ENCODE results near the gene FBN1.

DNA sequence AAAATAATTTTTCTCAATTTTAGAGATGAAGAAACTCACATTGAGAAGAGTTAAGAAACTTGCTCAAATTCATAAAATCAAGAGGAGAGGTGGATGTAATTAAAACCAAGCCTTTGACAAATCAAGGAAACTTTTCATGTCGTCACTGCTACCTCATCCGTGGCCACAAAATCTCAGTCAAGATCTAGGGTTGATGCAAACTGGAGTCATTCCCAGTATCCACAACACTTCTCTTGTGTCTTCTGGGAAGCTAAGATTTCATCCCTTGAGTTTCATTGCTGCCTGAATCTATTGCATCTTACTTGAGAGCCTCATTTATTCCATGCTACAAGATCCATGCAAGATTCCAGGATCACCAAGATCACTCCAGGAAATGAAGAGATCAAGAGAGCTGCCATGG is 5.4 kb upstream of the FBN1 start:
- TF ChIP-seq, protein P1, sequence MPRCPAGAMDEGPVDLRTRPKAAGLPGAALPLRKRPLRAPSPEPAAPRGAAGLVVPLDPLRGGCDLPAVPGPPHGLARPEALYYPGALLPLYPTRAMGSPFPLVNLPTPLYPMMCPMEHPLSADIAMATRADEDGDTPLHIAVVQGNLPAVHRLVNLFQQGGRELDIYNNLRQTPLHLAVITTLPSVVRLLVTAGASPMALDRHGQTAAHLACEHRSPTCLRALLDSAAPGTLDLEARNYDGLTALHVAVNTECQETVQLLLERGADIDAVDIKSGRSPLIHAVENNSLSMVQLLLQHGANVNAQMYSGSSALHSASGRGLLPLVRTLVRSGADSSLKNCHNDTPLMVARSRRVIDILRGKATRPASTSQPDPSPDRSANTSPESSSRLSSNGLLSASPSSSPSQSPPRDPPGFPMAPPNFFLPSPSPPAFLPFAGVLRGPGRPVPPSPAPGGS (CRISPR knock-in tag; IDR thresholded peaks at IDR 0.05), result no peak
- TF ChIP-seq NFE2L2 (IDR thresholded peaks at IDR 0.05; ENCODE audit: low read length), result no peak
- TF ChIP-seq ZNF160 (CRISPR knock-in tag; IDR thresholded peaks at IDR 0.05), result no peak
- TF ChIP-seq KAT2B (IDR thresholded peaks at IDR 0.05; ENCODE audit: borderline replicate concordance, low read depth, low read length), result no peak
- TF ChIP-seq, protein P2, sequence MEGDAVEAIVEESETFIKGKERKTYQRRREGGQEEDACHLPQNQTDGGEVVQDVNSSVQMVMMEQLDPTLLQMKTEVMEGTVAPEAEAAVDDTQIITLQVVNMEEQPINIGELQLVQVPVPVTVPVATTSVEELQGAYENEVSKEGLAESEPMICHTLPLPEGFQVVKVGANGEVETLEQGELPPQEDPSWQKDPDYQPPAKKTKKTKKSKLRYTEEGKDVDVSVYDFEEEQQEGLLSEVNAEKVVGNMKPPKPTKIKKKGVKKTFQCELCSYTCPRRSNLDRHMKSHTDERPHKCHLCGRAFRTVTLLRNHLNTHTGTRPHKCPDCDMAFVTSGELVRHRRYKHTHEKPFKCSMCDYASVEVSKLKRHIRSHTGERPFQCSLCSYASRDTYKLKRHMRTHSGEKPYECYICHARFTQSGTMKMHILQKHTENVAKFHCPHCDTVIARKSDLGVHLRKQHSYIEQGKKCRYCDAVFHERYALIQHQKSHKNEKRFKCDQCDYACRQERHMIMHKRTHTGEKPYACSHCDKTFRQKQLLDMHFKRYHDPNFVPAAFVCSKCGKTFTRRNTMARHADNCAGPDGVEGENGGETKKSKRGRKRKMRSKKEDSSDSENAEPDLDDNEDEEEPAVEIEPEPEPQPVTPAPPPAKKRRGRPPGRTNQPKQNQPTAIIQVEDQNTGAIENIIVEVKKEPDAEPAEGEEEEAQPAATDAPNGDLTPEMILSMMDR (CRISPR knock-in tag; IDR thresholded peaks at IDR 0.05), result no peak
- no peak for TF ChIP-seq STAT6 (CRISPR knock-in tag; IDR thresholded peaks at IDR 0.05; ENCODE audit: borderline replicate concordance)
- no peak for TF ChIP-seq ASH2L (IDR thresholded peaks at IDR 0.05; ENCODE audit: insufficient read length, low read depth, low read length)
- TF ChIP-seq MAFK (conservative IDR thresholded peaks at IDR 0.05 in 1 of 2, IDR thresholded peaks at IDR 0.05 in 1 of 2; ENCODE audit: low read length in 2 of 2), result no peak
- TF ChIP-seq, protein P3, sequence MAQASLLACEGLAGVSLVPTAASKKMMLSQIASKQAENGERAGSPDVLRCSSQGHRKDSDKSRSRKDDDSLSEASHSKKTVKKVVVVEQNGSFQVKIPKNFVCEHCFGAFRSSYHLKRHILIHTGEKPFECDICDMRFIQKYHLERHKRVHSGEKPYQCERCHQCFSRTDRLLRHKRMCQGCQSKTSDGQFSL (CRISPR knock-in tag; IDR thresholded peaks at IDR 0.05), result no peak
- TF ChIP-seq POGZ (CRISPR knock-in tag; IDR thresholded peaks at IDR 0.05), result no peak
- TF ChIP-seq, protein P4, sequence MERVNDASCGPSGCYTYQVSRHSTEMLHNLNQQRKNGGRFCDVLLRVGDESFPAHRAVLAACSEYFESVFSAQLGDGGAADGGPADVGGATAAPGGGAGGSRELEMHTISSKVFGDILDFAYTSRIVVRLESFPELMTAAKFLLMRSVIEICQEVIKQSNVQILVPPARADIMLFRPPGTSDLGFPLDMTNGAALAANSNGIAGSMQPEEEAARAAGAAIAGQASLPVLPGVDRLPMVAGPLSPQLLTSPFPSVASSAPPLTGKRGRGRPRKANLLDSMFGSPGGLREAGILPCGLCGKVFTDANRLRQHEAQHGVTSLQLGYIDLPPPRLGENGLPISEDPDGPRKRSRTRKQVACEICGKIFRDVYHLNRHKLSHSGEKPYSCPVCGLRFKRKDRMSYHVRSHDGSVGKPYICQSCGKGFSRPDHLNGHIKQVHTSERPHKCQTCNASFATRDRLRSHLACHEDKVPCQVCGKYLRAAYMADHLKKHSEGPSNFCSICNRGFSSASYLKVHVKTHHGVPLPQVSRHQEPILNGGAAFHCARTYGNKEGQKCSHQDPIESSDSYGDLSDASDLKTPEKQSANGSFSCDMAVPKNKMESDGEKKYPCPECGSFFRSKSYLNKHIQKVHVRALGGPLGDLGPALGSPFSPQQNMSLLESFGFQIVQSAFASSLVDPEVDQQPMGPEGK (CRISPR knock-in tag; IDR thresholded peaks at IDR 0.05), result no peak
- no peak for TF ChIP-seq ELF1 (CRISPR knock-in tag; IDR thresholded peaks at IDR 0.05)
